WTC11 (cell line): ENCODE results near the gene NR3C2.

Experiments used
- CBFB ChIP-seq: sonication (generic); formaldehyde crosslinking; IDR thresholded peaks from 2 replicates; pipeline ENCODE4 v1.8.1; 2022; ENCODE audit warnings: mild to moderate bottlenecking, low read depth, missing genetic modification reagents
- CREB1 ChIP-seq: sonication (generic); formaldehyde crosslinking; IDR thresholded peaks from 2 replicates; pipeline ENCODE4 v1.8.0; 2023; ENCODE audit warnings: mild to moderate bottlenecking, missing genetic modification reagents
- FOXP1 ChIP-seq: sonication (generic); formaldehyde crosslinking; IDR thresholded peaks from 2 replicates; pipeline ENCODE4 v1.8.0; 2022; ENCODE audit warnings: missing genetic modification reagents, mild to moderate bottlenecking, moderate library complexity, borderline replicate concordance
- ZNF396 ChIP-seq: fragments of 250-450 bp; sonication (Bioruptor Pico); IDR thresholded peaks from 2 replicates; pipeline ENCODE4 v1.8.0; 2021; ENCODE audit warnings: mild to moderate bottlenecking, moderate library complexity, borderline replicate concordance
- TF ChIP-seq, protein P1 (sequence below): sonication (generic); formaldehyde crosslinking; IDR thresholded peaks from 2 replicates; pipeline ENCODE4 v1.8.1; 2023; ENCODE audit warnings: mild to moderate bottlenecking, missing genetic modification reagents, moderate library complexity
- TF ChIP-seq, protein P2 (sequence below): sonication (generic); formaldehyde crosslinking; IDR thresholded peaks from 2 replicates; pipeline ENCODE4 v1.8.1; 2022; ENCODE audit warnings: low read depth, mild to moderate bottlenecking, moderate library complexity, missing genetic modification reagents, borderline replicate concordance
- TF ChIP-seq, protein P3 (sequence below): fragments of 250-450 bp; sonication (Bioruptor Pico); IDR thresholded peaks from 2 replicates; pipeline ENCODE4 v1.9.0; 2021; ENCODE audit warnings: mild to moderate bottlenecking
- TF ChIP-seq, protein P4 (sequence below): fragments of 200-600 bp; IDR thresholded peaks from 2 replicates; pipeline ENCODE4 v1.8.0; 2022; ENCODE audit warnings: antibody characterized with exemption

DNA sequence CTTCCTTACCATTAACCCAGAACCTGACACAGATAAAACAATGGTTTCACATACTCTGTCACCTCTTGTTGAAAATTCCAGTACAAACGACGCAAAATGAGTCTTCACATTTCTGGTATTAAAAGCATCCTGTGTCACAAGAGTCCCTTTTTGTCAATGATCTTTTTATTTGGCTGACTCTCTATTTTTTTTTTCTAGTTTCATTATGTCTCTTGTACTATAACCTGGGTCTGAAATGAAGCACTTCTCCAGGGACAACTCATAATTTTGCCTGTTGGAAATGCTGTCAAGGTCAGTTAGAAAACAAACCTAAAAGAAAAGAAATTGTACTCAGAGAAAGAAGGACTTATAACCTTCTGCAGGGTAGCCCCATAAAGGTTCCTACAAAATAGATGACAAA, 93.1 kb downstream of the NR3C2 start:
- TF ChIP-seq, protein P1, sequence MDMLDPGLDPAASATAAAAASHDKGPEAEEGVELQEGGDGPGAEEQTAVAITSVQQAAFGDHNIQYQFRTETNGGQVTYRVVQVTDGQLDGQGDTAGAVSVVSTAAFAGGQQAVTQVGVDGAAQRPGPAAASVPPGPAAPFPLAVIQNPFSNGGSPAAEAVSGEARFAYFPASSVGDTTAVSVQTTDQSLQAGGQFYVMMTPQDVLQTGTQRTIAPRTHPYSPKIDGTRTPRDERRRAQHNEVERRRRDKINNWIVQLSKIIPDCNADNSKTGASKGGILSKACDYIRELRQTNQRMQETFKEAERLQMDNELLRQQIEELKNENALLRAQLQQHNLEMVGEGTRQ, result no peak
- no peak for TF ChIP-seq ZNF396 (CRISPR knock-in tag)
- TF ChIP-seq, protein P2, sequence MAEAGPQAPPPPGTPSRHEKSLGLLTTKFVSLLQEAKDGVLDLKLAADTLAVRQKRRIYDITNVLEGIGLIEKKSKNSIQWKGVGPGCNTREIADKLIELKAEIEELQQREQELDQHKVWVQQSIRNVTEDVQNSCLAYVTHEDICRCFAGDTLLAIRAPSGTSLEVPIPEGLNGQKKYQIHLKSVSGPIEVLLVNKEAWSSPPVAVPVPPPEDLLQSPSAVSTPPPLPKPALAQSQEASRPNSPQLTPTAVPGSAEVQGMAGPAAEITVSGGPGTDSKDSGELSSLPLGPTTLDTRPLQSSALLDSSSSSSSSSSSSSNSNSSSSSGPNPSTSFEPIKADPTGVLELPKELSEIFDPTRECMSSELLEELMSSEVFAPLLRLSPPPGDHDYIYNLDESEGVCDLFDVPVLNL (CRISPR knock-in tag), result no peak
- TF ChIP-seq CBFB, result no peak
- TF ChIP-seq, protein P3, sequence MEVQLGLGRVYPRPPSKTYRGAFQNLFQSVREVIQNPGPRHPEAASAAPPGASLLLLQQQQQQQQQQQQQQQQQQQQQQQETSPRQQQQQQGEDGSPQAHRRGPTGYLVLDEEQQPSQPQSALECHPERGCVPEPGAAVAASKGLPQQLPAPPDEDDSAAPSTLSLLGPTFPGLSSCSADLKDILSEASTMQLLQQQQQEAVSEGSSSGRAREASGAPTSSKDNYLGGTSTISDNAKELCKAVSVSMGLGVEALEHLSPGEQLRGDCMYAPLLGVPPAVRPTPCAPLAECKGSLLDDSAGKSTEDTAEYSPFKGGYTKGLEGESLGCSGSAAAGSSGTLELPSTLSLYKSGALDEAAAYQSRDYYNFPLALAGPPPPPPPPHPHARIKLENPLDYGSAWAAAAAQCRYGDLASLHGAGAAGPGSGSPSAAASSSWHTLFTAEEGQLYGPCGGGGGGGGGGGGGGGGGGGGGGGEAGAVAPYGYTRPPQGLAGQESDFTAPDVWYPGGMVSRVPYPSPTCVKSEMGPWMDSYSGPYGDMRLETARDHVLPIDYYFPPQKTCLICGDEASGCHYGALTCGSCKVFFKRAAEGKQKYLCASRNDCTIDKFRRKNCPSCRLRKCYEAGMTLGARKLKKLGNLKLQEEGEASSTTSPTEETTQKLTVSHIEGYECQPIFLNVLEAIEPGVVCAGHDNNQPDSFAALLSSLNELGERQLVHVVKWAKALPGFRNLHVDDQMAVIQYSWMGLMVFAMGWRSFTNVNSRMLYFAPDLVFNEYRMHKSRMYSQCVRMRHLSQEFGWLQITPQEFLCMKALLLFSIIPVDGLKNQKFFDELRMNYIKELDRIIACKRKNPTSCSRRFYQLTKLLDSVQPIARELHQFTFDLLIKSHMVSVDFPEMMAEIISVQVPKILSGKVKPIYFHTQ (CRISPR knock-in tag), result no peak
- TF ChIP-seq, protein P4, sequence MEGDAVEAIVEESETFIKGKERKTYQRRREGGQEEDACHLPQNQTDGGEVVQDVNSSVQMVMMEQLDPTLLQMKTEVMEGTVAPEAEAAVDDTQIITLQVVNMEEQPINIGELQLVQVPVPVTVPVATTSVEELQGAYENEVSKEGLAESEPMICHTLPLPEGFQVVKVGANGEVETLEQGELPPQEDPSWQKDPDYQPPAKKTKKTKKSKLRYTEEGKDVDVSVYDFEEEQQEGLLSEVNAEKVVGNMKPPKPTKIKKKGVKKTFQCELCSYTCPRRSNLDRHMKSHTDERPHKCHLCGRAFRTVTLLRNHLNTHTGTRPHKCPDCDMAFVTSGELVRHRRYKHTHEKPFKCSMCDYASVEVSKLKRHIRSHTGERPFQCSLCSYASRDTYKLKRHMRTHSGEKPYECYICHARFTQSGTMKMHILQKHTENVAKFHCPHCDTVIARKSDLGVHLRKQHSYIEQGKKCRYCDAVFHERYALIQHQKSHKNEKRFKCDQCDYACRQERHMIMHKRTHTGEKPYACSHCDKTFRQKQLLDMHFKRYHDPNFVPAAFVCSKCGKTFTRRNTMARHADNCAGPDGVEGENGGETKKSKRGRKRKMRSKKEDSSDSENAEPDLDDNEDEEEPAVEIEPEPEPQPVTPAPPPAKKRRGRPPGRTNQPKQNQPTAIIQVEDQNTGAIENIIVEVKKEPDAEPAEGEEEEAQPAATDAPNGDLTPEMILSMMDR, result no peak
- TF ChIP-seq CREB1 (CRISPR knock-in tag), result no peak
- no peak for TF ChIP-seq FOXP1 (CRISPR knock-in tag)
